Retinal pigment epithelial cell (primary cell): ENCODE measurements around the gene ERICH3.

Experiments
- DNase-seq: peaks from one replicate; pipeline ENCODE4 v3.0.0-alpha.2; 2010; ENCODE audit warnings: low read depth
- H3K4me3 ChIP-seq: 2 replicates; pipeline ENCODE4 v1.5.1; 2011; ENCODE audit warnings: mild to moderate bottlenecking, low read length, control low read depth, moderate library complexity
- CTCF ChIP-seq: conservative IDR thresholded peaks from 2 replicates; pipeline ENCODE4 v1.5.1; 2011; ENCODE audit warnings: low read depth, low read length, control low read depth, inconsistent platforms

ERICH3 gene

GRCh38 chr1:74673351-74674111 lies at the start of gene ERICH3:
Gene ERICH3, minus strand, starts transcription at chr1:74673792. Its CDS starts 273 bp downstream, at chr1:74673519.
- no peak for TF ChIP-seq CTCF
- no peak for DNase-seq
- peak within 1 kb of the TSS; percentile 48 for H3K4me3 ChIP-seq

- no peak for DNase-seq
- no peak for TF ChIP-seq CTCF
- H3K4me3 ChIP-seq, result no peak overlapping the region
Observed at GRCh38 chr1:74717626-74718025, 44.0 kb upstream of the ERICH3 start.

GRCh38 chr1:74716822-74717221 lies 43.2 kb upstream of the ERICH3 start:
- no peak for TF ChIP-seq CTCF
- no peak for DNase-seq
- H3K4me3 ChIP-seq, result no peak overlapping the region

GRCh38 chr1:74715806-74716205 lies 42.2 kb upstream of the ERICH3 start:
- H3K4me3 ChIP-seq, result no peak overlapping the region
- DNase-seq, result no peak
- TF ChIP-seq CTCF, result no peak

GRCh38 chr1:74715236-74715502 lies 41.6 kb upstream of the ERICH3 start:
- no peak for DNase-seq
- no peak for TF ChIP-seq CTCF
- H3K4me3 ChIP-seq, result no peak overlapping the region

- DNase-seq, result no peak
- no peak for TF ChIP-seq CTCF
- H3K4me3 ChIP-seq, result no peak overlapping the region
Observed at GRCh38 chr1:74714429-74715235, 41.0 kb upstream of the ERICH3 start.

- no peak for TF ChIP-seq CTCF
- H3K4me3 ChIP-seq, result no peak overlapping the region
- no peak for DNase-seq
Observed at GRCh38 chr1:74713849-74714248, 40.3 kb upstream of the ERICH3 start.
